Endothelial cell (in vitro differentiated cells): ENCODE data around the gene PDE4A. TPM values are rescaled to one million over a fixed set of nuclear protein-coding genes. Genes with fewer than 3 reads are reported as not detected.

ENCODE experiments used
- DNase-seq: peaks from one replicate; pipeline ENCODE4 v3.0.0; 2021; ENCODE audit warnings: low spot score
- H3K27ac Mint-ChIP-seq: one replicate; pipeline ENCODE4 v1.8.0; 2021; ENCODE audit warnings: mixed read lengths, inconsistent platforms; ENCODE audit not compliant: unreplicated experiment
- H3K27me3 Mint-ChIP-seq: one replicate; pipeline ENCODE4 v1.8.0; 2021; ENCODE audit warnings: mild to moderate bottlenecking, moderate library complexity, mixed read lengths, inconsistent platforms; ENCODE audit not compliant: unreplicated experiment
- H3K36me3 Mint-ChIP-seq: one replicate; pipeline ENCODE4 v1.8.0; 2021; ENCODE audit warnings: mild to moderate bottlenecking, low read depth, mixed read lengths, inconsistent platforms; ENCODE audit not compliant: unreplicated experiment
- H3K4me1 Mint-ChIP-seq: one replicate; pipeline ENCODE4 v1.8.0; 2021; ENCODE audit warnings: mild to moderate bottlenecking, mixed read lengths, inconsistent platforms; ENCODE audit not compliant: unreplicated experiment
- H3K4me3 Mint-ChIP-seq: one replicate; pipeline ENCODE4 v1.8.0; 2021; ENCODE audit warnings: mild to moderate bottlenecking, mixed read lengths, inconsistent platforms; ENCODE audit not compliant: unreplicated experiment
- H3K9me3 Mint-ChIP-seq: one replicate; pipeline ENCODE4 v1.8.0; 2021; ENCODE audit warnings: mixed read lengths, inconsistent platforms; ENCODE audit not compliant: unreplicated experiment
- CTCF ChIP-seq: fragments of 200-600 bp; sonication (generic); IDR thresholded peaks from one replicate; pipeline ENCODE4 v1.5.0; 2021; ENCODE audit warnings: antibody characterized with exemption; ENCODE audit not compliant: unreplicated experiment
- total RNA-seq: library from RNA; stranded (reverse); fragmentation: NEBNext Ultra II Directional; extraction: Animal tissue kit (Norgen Biotek cat#: 25700); gene quantifications from one replicate; pipeline ENCODE4 v1.2.1, GENCODE V29; 2021; ENCODE audit not compliant: unreplicated experiment

PDE4A gene
- total RNA-seq, 1 donor from 2014 or later: 0.46 TPM

DNA sequence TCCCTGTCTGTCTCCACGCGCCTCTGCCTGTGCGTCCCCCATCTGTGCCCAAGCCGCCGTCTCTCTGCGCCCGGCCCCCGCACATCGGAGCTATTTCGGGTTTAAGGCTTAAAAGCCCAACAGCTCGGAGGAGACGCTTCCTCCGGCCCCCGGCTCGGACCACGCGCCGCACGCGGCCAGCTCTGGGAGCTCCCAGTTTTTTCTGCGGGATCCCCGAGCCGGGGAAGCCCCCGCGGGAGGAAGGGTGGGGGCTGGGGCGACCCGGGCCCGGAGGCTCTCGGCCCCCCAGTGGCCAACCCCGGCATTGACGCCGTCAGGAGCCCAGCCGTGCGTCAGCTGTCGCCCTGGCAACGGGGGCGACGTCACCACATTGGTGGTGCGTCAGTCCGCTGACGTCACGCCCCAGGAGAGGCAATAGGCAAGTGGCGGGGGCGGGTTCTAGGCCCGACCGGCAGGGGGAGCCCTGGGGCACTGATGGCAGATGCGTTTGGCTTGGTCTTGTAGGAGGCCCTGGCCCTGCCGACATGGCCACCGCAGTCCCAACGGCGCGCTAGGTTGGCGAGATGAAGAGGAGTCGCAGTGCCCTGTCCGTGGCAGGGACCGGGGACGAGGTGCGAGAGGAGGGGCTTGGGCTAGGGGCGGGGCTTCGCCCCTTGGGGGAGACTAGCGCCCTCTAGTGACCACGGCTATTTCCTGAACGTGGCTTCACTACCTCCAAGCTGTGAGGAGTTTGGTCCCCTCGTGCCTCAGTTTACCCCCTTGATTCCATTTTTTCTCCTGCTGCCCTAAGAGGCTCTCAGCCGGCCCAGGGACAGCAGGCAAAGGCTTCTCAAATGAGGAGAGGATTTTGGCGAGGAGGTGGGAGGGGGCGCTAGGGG lies 3.7 kb upstream of the PDE4A start:
- Mint-ChIP-seq H3K36me3 (peaks cover 5% of the 10 kb centered on the region), H3K27ac (no peak overlapping the region), H3K9me3 (no peaks in the 10 kb centered on the region), H3K4me1 (peaks cover 14% of the 10 kb centered on the region), H3K4me3 (no peak overlapping the region), H3K27me3 (peaks cover 34% of the 10 kb centered on the region)
- DNase-seq: peak; percentile 92
- TF ChIP-seq CTCF: peak; percentile 99

GRCh38 chr19:10417541-10418234 lies 2.6 kb upstream of the PDE4A start:
- H3K4me1 Mint-ChIP-seq: peaks cover 20% of the 10 kb centered on the region
- H3K9me3 Mint-ChIP-seq: no peaks in the 10 kb centered on the region
- no peak overlapping the region for H3K27ac Mint-ChIP-seq
- H3K4me3 Mint-ChIP-seq: no peak overlapping the region
- H3K36me3 Mint-ChIP-seq: peaks cover 9% of the 10 kb centered on the region
- H3K27me3 Mint-ChIP-seq: peaks cover 42% of the 10 kb centered on the region
- no peak for TF ChIP-seq CTCF
- no peak for DNase-seq

DNA sequence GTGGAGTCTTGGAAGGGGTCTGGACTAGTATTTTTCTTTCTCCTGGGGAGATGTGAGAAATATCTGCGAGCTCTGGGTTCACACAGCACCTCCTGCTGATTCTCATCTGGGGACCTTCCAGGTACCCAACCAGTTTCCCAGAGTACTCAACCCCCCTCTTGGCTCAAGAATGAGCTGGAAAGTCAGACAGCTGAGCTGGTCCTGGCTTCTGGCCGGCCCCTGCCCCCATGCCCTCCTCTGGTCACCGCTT lies 2.2 kb upstream of the PDE4A start:
- Mint-ChIP-seq H3K27ac (no peak overlapping the region), H3K27me3 (peaks cover 42% of the 10 kb centered on the region), H3K4me1 (peaks cover 20% of the 10 kb centered on the region), H3K36me3 (peaks cover 9% of the 10 kb centered on the region), H3K9me3 (no peaks in the 10 kb centered on the region), H3K4me3 (peak overlapping the region; percentile 81)
- no peak for DNase-seq
- TF ChIP-seq CTCF: no peak

DNA sequence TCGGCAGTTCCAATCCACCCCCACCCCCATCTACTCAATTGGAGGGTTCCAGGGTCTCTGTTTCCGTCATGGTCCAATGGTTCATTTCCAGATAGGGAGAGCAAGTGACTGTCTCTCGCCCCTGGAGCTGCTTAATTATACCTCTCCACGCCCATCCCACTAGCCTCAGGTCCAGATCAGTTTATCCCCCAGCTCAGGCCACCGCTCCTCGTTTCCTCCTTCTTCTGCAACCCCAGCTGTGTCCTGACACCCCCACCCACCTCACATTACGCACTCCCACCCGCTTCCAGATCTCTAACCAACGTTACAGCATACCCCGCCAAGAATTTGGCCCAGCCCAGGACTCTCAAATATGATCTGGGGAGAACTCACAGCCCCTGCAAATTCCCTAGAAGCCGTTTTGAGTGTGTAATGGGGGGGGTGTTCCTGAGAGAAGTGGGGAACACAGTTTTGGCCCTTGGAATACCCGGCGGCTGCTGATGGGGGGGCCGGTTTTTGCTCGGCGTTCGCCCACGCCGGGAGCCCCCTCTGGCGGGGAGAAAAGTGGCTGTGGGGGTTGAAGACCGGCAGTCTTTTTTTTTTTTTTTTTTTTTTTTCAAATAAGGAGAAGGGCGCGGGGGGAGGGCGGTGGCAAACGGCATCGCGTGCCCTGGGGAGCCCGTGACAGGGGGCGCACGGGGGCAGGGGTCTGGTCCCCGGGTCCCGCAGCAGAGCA lies 1.7 kb upstream of the PDE4A start:
- no peak for DNase-seq
- Mint-ChIP-seq H3K9me3 (no peaks in the 10 kb centered on the region), H3K27me3 (peaks cover 45% of the 10 kb centered on the region), H3K36me3 (peaks cover 9% of the 10 kb centered on the region), H3K4me3 (peak overlapping the region; percentile 81), H3K27ac (no peak overlapping the region), H3K4me1 (peaks cover 20% of the 10 kb centered on the region)
- no peak for TF ChIP-seq CTCF
